GM15510 (cell line): ENCODE measurements around the gene NPPB.

ENCODE experiments used
- POLR2A ChIP-seq: IDR thresholded peaks from 3 replicates; pipeline ENCODE4 v1.6.1; 2011; ENCODE audit warnings: borderline replicate concordance; ENCODE audit not compliant: insufficient read length; ENCODE audit errors: extremely low read depth

Gene NPPB

DNA sequence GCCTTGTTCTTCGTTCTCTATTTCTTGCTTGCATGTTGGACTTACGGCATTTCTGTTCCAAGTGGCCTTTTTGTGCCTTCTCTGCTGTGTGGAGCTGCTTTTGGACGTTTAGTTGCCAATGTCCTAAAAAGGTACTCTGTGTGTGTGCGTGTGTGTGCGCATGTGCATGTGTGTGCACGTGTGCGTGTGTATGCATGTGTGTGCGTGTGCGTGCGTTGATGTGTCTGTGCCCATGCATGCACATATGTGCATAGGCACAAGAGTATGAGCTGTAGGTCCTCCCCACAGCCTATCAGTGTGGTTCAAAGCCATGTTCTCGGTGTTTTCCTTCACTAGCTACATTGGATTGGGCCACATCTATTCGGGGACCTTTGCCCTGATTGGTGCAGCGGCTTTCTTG lies 24.8 kb downstream of the NPPB start:
- TF ChIP-seq POLR2A: no peak

DNA sequence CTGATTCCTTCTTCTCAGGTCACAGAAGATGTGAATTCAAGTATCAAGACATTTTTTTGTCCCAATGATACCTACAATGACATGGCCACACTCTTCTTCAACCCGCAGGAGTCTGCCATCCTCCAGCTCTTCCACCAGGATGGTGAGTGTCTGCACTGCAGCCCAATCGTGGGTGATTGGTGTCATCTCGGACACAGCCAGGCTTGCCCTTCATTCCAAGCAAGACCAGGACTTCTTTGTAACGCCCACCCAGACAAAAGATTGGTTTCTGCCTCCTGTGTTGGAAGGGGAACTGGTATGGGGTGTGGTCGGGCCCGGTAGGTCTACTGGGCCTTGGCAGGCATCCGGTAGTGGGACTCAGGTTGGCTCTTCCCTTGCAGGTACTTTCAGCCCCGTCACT lies 25.2 kb downstream of the NPPB start:
- TF ChIP-seq POLR2A: no peak

DNA sequence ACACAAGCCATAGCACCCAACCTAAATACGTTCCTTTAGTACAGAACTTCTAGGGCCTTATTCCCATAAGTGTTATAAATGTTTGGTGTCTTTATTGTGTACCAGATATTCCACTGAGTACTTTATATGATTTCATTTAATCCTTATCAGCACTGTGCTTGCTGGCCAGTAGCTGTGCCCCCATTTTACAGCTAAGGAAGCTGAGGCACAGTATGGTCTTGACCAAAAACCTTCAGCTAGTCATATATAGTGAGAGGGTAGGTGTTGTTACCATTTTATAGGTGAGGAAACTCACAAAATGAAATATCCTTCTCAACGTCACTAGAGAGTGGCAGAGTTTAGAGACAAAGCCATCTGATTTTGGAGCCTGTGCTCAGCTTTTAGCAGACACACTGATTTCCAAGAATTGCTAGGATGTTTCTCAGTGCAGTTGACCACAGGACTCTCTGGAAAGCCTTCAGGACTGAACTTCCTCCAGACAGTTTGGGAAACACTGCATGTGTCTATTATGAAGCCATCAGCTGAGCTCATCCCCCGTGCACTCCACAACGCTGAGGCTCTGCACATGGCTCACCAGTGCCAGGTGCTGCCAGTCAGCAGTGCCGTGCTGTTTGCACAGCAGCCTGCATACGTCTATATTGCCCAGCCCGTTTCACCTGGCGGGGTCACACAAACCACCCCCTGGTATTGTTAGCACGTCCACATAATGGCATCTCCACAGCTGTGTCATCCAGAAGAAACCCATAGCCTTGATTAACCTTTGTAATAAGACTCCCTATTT lies 26.6 kb downstream of the NPPB start:
- TF ChIP-seq POLR2A: no peak

DNA sequence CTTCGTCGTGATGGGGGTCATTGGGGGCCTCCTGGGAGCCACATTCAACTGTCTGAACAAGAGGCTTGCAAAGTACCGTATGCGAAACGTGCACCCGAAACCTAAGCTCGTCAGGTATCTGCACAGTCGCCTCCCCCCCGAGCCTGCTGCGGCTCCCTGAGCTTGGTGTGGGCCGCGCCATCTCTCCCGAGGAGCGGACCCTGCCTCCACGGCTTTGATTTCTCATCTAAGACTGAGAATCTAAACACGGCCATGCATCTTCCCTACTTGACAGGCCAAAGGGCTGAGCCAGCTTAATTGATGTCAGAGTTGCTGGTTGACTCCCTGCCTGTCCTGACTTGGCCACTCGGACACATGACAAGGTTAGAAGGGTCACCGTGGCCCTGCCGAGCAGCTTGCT lies 30.2 kb downstream of the NPPB start:
- TF ChIP-seq POLR2A: no peak

DNA sequence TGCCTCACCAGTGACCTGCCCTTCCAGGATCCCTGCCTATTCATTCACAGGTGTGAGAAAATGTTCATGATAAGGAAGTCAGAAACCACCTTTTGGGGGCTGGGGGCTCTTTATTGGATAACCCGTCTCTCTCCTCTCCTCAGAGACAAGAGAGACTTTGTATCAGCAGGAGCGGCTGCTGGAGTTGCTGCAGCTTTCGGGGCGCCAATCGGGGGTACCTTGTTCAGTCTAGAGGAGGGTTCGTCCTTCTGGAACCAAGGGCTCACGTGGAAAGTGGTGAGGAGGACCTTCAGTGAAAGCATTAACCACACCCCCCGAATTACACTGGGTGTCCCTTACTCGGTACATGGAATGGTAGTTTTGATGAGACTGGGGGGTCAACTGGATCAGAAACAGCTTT lies 31.8 kb downstream of the NPPB start:
- no peak for TF ChIP-seq POLR2A

DNA sequence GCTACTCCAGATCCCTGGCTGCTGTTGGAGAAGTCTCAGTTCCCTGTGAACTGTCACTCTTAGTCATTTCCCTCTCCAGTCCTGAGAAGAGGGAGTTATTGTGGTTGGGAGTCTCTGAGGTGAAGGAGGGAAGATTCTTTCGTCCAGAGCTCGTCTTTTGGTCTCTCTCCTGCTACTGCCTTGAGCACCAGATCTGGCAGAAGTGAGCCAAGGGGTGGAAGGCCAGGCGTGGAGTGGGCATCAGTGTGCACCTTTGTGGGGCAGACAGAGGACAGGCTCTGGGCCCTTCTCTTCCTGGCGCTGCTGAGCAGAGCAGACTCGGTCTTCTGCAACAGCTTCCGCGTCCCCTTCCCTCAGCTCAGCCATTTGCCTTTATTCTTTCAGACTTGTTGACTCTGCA lies 33.6 kb downstream of the NPPB start:
- no peak for TF ChIP-seq POLR2A

DNA sequence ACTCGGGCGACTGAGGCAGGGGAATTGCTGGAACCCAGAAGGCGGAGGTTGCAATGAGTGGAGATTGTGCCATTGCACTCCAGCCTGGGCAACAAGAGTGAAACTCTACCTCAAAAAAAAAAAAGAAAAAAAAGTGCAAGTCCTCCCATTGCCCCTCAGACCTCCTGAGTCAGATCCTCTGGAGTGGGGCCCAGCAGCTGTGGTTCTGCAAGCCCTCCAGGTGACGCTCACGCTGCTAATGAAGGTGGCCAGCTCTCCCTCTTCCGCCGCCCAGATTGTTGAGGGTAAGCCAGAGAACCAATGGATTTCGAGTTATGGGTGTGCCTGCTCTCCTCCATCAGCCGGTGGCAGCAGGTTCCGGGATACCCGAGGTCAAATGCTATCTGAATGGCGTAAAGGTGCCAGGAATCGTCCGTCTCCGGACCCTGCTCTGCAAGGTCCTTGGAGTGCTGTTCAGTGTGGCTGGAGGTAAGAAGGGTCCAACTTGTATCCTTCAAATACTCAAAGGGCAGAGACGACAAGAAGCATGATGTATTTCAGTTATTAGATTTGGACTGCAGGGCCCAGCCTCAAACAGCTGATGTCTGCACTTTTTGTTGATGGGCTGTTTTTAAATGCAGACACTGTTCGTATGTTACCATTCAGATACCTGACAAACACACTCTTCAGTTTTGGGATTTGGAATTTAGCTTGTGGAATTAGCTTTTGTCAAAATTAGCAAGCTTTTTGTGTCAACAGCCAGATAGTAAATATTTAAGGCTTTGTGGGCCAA lies 35.2 kb downstream of the NPPB start:
- TF ChIP-seq POLR2A: no peak

DNA sequence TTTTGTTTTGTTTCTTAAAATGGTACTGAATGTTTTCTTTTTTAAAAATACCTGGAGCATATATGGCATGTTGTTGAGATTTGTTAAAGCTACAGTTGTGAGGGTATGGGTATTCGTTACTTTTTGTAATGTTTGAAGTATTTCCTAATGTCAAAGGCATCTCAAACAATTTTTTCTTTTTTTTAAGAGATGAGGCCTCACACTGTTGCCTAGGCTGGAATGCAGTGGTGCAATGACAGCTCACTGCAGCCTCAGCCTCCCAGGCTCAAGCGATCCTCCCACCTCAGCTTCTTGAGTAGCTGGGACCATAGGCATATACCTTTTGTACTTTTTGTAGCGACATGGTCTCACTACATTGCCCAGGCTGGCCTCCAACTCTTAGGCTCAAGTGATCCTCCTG lies 36.7 kb downstream of the NPPB start:
- TF ChIP-seq POLR2A: no peak

DNA sequence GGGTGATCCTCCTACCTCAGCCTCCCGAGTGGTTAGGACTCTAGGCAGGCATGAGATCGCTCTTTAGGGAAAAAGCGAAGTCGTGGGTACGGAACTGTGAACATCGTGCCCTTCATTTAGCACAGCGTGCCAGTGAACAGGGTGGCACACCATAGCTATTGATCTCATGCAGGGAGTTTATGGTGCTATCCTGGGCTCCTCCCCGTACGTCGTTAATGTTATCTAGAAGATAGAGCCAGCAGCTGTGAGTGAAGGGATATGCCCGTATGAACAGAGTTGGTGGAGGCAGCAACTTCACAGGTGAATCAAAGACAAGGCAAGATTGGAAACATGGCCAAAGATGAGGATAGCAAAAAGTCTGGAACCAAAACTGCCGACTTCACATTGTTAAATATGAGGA lies 41.6 kb downstream of the NPPB start:
- no peak for TF ChIP-seq POLR2A

DNA sequence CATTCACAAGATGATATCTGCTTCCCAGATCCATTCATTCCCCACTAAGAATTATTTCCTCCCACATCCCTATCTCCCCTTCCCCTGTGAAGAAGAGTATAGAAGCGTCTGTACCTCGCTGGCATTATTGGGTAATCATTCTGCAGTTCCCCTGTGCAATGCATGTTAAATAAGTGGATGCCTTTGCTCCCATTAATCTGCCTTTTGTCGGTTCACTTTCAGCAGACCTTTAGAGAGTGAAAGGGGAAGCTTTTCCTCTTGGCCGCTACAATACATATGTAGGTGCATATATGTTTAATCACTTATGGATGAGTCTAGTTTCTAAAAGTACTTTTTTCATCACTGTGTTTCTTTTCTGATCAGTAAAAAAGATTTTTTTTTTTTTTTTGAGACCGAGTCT lies 45.7 kb downstream of the NPPB start:
- no peak for TF ChIP-seq POLR2A
